HG03196 (cell line): Measurements from ENCODE around the gene GGA1.

Experiments used
- ATAC-seq: cut with Tn5 transposase; IDR thresholded peaks from one replicate; pipeline ENCODE4 v1.9.1; 2021; ENCODE audit not compliant: unreplicated experiment

Gene GGA1

DNA sequence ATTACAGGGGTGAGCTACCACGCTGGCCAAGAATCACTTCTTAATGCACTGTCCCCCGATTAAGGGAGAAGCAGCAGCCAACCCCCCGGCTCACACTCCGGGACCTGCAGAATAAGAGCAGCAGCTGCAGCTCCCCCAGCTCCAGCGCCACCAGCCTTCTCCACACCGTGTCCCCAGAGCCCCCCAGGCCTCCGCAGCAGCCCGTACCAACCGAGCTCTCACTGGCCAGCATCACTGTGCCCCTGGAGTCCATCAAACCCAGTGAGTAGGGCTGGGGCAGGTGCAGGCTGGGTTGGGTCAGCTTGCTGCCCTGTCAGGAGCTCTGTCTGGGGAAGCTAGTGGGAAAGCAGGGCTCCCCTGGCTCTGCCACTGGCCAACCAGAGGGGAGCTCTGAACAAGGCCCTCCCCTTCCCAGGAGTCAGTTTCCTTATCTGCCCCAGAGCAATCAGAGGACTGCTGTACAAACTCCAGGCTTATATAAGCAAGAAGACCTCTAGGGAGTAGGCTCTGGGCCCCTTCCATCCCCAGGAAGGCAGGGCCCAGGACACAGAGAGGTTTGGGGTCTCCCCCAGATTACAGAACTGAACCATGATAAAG, 22.3 kb downstream of the GGA1 start:
- ATAC-seq = no peak

DNA sequence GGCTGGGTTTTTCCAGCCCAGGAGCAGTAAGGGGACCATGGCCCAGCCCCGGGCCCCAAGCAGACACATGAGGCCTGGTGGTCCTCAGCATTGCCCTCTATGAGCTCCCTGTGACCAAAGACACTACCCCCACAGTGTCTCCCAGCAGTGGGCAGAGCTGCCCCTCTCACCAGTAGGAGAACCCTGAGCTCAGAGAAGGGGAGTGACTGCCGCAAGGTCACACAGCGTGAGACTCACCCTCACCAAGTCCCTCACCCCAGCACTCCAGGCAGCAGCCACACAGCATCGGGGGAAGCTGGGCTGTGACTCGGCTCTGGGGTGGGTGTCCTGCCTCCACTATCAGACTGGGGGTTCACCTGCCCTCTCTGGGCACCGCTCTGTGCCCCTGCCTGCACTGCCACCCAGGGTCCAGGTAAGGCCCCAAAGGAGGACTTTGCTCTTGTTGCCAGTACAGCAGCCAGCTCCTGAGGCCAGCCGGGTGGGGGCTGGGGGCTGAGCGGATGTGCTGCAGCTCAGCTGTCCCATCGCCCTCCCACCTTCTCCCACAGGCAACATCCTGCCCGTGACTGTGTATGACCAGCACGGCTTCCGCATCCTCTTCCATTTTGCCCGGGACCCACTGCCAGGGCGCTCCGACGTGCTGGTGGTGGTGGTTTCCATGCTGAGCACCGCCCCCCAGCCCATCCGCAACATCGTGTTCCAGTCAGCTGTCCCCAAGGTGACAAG, 23.0 kb downstream of the GGA1 start:
- ATAC-seq = no peak

DNA sequence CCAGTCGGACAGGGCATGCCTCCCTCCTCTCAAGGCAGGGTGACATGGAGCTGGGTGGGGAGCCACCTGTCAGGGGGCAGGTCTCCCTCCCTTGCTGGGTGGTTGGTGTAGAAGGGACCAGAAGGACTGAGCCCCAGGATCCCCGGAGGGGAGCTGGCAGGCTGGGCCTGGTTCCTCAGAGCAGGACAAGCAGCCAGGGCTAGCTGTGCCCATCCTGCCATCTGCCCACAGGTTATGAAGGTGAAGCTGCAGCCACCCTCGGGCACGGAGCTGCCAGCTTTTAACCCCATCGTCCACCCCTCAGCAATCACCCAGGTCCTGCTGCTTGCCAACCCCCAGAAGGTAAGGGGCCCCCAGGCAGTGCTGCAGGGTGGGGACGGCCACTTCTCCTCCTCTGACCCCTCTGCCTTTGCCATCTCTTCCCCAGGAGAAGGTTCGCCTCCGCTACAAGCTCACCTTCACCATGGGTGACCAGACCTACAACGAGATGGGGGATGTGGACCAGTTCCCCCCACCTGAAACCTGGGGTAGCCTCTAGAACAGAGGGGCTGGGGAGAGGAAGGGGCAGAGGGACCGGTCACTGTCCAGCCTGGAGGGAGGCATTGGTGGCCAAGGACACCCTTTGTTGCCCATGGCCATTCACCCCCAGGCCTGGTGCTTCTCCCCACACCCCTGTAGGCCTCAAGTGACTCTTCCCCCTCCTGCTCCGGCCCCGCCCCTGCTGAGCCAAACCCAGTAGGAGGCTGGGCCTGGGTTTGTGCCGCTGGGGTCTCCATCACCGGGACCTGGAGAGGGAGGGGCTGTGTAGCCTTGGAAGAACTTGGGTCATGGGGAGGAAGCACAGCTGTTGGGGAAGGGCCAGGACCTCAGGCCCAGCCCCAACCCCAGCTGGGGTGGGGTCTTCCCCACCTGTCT, 23.8 kb downstream of the GGA1 start:
- no peak for ATAC-seq

DNA sequence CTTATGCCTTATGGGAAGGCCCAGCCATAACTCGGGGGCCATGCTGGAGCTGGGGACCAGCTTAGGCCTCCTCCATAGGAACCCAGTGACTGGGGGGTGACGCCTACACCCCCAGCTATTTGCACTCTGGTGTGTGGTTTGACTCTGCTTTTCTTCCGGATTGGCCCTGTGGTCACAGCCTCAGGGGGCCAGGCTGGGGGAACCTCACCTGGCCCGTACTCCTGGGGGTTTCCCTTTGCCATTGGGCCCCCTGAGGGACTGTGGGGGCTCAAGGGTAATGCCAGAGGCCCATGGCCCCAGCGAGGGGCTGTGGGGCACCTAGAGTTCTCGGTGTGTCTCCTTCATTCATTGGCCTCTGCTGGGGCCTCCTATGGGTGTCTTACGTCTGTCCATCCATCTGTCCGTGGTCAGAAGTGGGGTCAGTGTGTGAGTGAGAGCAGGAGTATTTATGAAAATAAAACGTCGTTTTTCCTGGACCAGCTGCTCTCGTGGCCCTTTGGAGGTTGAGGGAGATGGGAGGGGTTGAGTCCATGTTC, 24.5 kb downstream of the GGA1 start:
- ATAC-seq = peak; percentile 48

- ATAC-seq = peak; percentile 53
These were observed 25.2 kb downstream of the GGA1 start for GRCh38 chr22:37633625-37634416.

DNA sequence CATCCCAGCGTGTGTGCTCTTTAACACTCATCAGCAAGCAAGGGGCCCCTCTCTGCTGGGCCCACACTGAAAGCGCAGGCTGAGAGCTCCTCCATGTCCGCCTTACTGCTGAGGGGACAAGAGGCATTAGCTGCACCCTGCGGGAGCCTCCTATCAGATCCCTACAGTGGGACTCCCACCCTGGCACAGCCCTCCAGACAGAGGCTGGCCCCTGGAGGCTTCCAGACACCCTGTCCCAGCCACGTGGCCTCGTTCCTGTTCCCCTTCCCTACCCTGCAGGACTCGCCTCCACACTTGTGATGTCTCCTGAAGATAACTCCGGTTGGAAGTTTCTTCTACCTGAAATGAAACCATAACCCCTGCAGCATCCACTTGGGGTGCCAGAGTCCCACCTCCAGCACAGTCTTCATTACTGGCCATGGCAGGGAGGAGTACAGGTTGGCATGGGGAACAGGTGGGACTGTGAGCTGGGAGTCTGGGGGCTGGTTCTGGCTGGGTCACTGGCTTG, 25.8 kb downstream of the GGA1 start:
- no peak for ATAC-seq

- no peak for ATAC-seq
These were observed 26.5 kb downstream of the GGA1 start for GRCh38 chr22:37635157-37635556.

GRCh38 chr22:37636186-37636948, 27.7 kb downstream of the GGA1 start:
- no peak for ATAC-seq

DNA sequence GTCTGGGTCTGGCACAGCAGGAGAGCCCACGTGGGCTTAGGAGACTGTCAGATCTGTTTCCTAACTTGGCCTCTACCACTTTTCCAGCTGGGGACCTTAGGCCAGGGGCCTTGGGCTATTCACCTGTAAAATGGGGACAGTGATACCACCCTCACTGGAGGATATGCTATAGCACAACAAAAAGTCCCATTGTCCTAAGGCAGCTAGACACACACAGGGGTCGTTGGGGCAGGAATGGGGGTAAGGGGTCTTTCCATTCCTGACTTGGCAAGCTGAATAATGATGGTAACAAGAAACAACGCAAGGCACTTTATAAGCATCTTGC, 28.3 kb downstream of the GGA1 start:
- no peak for ATAC-seq

DNA sequence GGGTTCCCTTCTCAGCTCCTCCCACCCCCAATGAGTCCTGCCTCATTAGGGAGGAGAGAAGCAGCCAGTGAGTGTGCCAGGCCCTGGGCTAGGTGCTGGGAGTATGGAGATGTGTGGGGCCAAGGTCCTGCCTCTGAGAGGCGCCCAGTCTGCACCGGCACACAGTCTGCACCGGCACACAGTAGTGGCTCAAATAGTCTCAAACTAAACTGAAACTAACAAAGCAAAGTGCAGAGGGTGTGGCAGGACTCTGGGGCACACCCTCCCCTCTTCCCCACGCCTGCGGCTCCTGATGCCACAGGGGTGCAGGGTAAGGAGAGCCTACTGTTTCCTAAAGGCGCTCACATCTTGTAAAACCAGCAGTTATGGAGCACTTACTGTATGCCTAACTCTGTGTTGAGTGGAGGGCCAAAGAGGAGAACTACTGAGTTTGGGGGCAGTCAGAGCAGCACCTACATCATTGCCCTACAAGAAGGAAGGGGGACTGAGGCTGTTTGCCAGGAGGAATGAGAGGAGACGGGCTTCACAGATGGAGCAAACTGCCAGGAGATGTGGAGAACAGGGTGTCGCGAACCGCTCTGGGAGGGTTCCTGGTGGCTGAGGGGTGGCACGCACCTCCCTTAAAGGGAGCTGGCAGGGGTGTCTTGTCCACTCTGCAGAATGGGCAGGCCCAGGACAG, 29.9 kb downstream of the GGA1 start:
- ATAC-seq = no peak

- ATAC-seq = no peak
These were observed 30.6 kb downstream of the GGA1 start, which contains the start of gene SH3BP1 for GRCh38 chr22:37639070-37639760. Gene SH3BP1 (plus strand): TSS chr22:37639669. CDS start chr22:37639788, 119 bp downstream.

DNA sequence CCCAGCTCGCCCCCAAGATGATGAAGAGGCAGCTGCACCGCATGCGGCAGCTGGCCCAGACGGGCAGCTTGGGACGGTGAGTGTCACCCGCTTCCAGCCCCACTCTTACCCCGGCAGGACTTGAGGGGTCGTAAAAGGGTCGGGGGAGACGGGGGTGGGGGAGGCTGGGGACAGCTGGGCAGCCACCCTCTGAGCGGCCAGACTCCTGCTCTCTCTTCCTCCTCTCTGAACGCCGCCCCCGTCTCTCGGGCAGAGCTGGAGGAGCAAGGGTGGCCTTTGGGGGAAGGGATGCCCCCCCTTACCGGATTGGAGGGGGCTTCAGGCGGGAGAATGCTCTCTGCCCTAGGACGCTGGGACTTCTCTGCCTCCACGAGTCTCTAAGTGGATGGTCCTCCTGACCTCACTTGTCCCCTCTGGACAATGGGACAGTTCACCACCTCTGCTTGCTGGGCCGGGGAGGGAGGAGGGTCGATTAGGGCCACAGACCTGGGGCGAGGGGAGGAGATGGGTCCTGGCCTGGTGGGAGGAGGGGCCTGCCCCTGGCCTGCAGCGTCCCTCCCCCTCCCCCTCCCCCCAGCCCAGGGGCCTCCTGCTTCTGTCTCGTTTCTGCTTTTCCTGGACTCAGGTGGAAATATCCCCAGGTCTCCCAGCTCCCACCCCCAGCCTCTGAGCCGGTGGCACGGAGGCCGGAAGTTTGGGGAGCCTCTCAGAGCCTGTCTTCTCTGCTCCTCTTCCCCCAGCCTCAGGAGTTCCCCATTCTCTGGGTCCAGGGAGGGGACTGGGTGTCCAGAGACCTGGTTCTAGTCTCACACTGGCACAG, 31.3 kb downstream of the GGA1 start:
- no peak for ATAC-seq

GRCh38 chr22:37640591-37641560, 32.2 kb downstream of the GGA1 start:
- ATAC-seq = no peak

GRCh38 chr22:37641561-37641949, 32.9 kb downstream of the GGA1 start:
- no peak for ATAC-seq

DNA sequence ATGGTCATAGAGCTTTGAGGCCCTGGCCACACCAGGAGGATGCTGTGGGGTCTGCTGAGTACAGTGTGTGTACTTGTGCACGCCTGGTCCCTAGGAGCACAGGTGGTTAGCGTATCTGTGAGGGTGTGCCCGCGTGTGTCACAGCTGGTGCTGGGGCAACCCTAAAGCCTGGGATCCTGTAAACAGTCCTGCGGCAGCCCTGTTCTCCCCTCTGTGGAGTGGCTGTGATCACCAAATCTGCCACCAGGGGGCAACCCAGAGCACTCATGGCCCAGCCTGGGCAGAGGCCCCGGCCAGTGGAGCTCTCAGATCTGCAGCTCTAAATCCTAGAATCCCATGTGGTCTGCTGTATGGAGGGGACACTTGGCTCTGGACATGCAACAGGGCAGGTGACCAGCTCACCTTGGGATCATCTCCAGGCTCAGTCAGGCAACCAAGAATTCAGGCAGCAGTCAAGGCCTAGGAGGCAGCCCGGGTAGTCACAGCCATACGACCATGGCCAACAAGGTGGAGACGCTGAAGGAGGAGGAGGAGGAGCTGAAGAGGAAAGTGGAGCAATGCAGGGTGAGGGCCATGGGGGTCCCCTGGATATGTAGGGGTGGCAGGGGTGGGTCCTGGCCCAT, 34.7 kb downstream of the GGA1 start:
- ATAC-seq = no peak

DNA sequence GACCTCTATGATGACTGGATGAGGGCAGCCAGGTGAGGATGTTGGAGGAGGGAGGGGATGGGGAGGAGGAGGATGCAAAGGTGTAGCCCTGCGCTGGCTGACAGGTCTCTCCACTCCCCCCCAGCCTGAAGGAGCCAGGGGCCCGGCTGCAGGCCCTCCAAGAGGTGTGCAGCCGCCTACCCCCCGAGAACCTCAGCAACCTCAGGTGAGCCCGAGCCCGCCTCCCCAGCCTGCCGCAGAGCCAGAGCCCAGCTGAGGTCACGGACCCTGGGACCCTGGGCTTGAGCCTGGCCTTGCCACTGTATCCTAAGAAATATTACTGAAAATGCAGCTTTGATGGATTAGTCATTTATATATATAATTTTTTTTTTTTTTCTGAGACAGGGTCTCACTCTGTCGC, 38.7 kb downstream of the GGA1 start:
- no peak for ATAC-seq
